Measurements from ENCODE around the gene SEMA3G. TPM values are rescaled to one million over a fixed set of nuclear protein-coding genes. Genes with fewer than 3 reads are reported as not detected.

Gene SEMA3G
- total RNA-seq, 1 donor from 2014 or later: 8.3 TPM

DNA sequence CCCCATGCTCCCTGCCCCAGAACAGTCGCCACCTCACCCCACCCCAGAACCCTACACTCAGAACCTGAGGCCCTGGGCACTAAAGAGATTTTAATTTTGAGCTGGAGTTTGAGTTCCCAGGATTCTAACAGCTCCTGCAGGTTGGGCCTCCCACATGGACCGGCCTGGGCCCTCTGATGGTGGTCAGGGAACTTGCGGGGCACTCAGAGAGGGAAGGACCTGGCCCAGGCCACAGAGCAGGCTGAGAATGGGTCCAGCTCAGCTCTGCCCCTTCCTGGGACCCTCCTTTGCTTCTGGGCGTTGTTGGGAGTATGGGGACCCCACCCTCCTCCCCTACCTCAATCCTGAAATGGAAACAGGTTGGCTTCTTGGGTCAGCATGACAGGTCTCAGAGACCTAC is 1.1 kb upstream of the SEMA3G start:
- Histone ChIP-seq H3K27me3 (no peaks in the 10 kb centered on the region), H3K9me3 (no peaks in the 10 kb centered on the region), H3K4me1 (no peaks in the 10 kb centered on the region), H3K27ac (no peak overlapping the region), H3K36me3 (no peaks in the 10 kb centered on the region), H3K4me3 (no peak overlapping the region)
- no peak for DNase-seq (ENCODE audit: extremely low spot score in 2 of 2)
- intact Hi-C loops (cut with DNase I): no loop called here
- TF ChIP-seq, protein P1, sequence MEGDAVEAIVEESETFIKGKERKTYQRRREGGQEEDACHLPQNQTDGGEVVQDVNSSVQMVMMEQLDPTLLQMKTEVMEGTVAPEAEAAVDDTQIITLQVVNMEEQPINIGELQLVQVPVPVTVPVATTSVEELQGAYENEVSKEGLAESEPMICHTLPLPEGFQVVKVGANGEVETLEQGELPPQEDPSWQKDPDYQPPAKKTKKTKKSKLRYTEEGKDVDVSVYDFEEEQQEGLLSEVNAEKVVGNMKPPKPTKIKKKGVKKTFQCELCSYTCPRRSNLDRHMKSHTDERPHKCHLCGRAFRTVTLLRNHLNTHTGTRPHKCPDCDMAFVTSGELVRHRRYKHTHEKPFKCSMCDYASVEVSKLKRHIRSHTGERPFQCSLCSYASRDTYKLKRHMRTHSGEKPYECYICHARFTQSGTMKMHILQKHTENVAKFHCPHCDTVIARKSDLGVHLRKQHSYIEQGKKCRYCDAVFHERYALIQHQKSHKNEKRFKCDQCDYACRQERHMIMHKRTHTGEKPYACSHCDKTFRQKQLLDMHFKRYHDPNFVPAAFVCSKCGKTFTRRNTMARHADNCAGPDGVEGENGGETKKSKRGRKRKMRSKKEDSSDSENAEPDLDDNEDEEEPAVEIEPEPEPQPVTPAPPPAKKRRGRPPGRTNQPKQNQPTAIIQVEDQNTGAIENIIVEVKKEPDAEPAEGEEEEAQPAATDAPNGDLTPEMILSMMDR (IDR thresholded peaks at IDR 0.05): no peak
- no peak for TF ChIP-seq POLR2AphosphoS5 (IDR thresholded peaks at IDR 0.05; ENCODE audit: insufficient read depth in 1 of 2, low read depth in 1 of 2)
- TF ChIP-seq POLR2A (IDR thresholded peaks at IDR 0.05): no peak

DNA sequence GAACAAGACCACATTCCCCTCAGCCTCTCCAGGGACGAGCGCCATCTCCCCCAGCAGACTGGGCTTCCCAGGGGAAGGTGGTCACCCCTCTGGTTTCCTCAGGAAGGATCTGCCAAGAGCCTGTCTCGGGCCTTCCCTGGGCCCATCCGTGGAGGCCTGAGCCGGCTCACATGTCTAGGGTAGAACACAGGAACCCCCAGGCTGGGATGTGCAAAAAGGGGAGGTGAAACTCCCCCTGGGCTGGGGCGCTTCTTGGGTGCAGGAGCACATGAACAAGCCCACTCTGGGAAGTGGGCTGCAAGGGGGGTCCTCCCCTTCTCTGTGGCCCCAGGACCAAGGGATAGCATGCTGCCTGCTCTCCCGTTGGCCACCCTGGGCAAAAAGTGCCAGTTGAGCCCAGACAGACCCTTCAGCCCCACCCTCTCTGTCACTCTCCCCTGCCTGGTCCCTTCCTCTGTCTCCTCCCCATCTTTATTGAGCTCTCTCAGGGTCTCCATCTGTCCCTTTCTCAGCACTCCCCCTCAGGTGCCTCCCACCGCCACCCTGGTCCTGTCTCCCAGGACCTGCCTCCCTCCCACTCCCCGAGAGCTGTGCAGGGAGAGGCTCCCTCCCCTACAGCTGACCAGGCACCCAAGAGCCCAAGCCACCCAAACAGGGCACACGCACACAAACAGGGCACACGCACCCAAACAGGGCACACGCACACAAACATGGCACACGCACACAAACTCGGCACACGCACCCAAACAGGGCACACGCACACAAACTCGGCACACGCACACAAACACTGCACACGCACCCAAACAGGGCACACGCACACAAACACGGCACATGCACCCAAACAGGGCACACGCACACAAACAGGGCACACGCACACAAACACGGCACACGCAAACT is 864 bp downstream of the SEMA3G start:
- no peak overlapping the region for H3K27ac ChIP-seq
- DNase-seq (ENCODE audit: extremely low spot score in 2 of 2): no peak
- intact Hi-C loops (cut with DNase I): loop anchor here (2.0 kb wide), 1 partner anchor 15 kb away; no protein-coding TSS in a partner anchor

DNA sequence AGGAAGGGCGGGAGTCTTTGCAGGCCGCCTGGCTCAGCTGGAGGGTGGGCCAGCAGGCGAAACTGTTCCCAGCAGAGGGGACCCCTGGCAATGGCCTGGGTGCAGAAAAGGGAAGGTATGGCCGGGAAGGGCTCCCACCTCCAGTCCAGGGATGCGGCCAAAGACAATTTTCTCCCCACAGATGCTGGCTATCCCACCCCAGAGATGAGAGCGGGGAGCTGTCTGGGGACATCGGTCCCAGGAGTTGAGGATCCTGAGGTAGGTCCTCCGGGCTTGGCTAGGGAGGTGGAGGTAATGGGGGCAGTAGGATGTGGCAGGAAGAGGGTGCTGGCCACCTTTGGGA is 1.7 kb downstream of the SEMA3G start:
- Histone ChIP-seq H3K9me3 (no peaks in the 10 kb centered on the region), H3K4me3 (no peak overlapping the region), H3K27me3 (no peaks in the 10 kb centered on the region), H3K27ac (no peak overlapping the region), H3K36me3 (no peaks in the 10 kb centered on the region), H3K4me1 (peaks cover 5% of the 10 kb centered on the region)
- no peak for DNase-seq (ENCODE audit: extremely low spot score in 2 of 2)
- intact Hi-C loops (cut with DNase I): no loop called here
- no peak for TF ChIP-seq POLR2AphosphoS5 (IDR thresholded peaks at IDR 0.05; ENCODE audit: insufficient read depth in 1 of 2, low read depth in 1 of 2)
- TF ChIP-seq, protein P1 (IDR thresholded peaks at IDR 0.05): no peak
- no peak for TF ChIP-seq POLR2A (IDR thresholded peaks at IDR 0.05)

More for the DNA sequence above, 864 bp downstream of the SEMA3G start:
- Histone ChIP-seq H3K27me3 (no peaks in the 10 kb centered on the region), H3K36me3 (no peaks in the 10 kb centered on the region), H3K4me3 (peak overlapping the region in 1 of 2 donors; percentile 28), H3K4me1 (no peaks in the 10 kb centered on the region), H3K9me3 (no peaks in the 10 kb centered on the region)
- TF ChIP-seq, protein P1 (IDR thresholded peaks at IDR 0.05): no peak
- TF ChIP-seq POLR2A (IDR thresholded peaks at IDR 0.05) (no peak), POLR2AphosphoS5 (IDR thresholded peaks at IDR 0.05; ENCODE audit: insufficient read depth in 1 of 2, low read depth in 1 of 2) (no peak)

DNA sequence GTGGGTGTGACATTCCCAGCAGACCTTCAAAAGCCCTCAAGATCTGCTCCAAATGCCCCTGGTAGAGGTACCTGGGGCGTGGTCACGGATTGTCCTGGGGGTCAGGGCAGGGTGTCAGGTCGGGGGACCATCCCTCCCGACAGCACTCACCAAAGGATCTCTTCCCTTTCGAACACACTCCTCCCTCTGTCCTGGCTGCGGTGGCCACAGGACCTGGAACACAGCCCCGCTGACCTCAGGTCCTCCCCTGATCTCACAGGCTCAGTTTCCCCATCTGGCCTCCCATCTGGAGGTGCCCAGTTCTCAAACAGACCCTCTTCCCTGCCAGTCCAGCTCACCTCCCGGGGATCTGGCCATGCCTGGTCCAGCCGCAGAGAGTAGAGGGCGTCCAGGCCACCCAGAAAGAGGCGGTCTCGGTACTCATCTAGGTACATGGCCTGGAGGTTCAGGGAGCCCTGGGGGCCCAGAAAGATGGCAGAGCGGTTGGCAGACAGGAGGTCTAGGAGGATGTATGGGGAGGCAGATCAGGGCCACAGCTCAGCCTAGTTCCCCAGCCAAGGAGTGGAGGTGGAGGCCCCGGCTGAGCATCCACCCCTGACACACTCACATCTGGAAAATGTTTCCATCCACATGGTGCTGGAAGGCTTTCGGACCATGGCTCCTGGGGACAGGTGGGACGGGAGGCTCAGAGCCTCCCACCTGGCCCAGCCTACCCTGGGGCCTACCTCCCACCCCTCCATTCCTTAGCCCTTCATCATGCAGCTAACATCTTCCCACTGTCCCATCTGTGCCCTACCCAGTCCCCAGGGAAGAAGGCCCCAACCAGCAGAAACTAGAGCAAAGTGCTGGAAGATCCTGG is 2.3 kb downstream of the SEMA3G start:
- TF ChIP-seq POLR2A (IDR thresholded peaks at IDR 0.05): no peak
- TF ChIP-seq, protein P1 (IDR thresholded peaks at IDR 0.05): no peak
- no peak for TF ChIP-seq POLR2AphosphoS5 (IDR thresholded peaks at IDR 0.05; ENCODE audit: insufficient read depth in 1 of 2, low read depth in 1 of 2)
- intact Hi-C loops (cut with DNase I): no loop called here
- peaks cover 11% of the 10 kb centered on the region for H3K4me1 ChIP-seq
- H3K27ac ChIP-seq: no peak overlapping the region
- H3K4me3 ChIP-seq: no peak overlapping the region
- H3K9me3 ChIP-seq: no peaks in the 10 kb centered on the region
- H3K27me3 ChIP-seq: no peaks in the 10 kb centered on the region
- no peaks in the 10 kb centered on the region for H3K36me3 ChIP-seq
- no peak for DNase-seq (ENCODE audit: extremely low spot score in 2 of 2)
